ENCODE results near the gene ACOX3.

DNA sequence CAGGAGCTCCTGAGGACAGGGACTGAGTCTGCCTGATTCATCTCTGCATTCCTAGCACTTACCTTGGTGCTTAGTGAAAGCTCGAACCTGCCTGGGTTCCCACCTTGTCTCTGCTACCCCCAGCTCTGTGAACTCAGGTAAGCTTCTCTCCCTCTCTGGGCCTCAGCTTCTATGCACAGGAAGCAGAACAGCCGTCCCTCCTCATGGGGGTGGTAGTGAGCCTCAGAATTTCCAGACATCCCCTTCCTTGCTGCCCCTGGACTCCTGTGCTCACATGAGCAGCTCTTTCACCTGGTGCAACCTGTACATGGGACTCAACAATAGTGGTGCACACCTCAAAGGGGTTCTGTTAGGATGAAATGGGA lies 120.2 kb downstream of the ACOX3 start:
- TF ChIP-seq TFCP2L1 (CRISPR knock-in tag; IDR thresholded peaks at IDR 0.05) (no peak), RARB (CRISPR knock-in tag; IDR thresholded peaks at IDR 0.05) (no peak)
